T1000 (cell line): ENCODE results near the gene OOSP4A.

Experiments
- DNase-seq: peaks from one replicate; lab custom pipeline; 2025; ENCODE audit warnings: mixed read lengths; lab: John Stamatoyannopoulos, UW

The OOSP4A gene

GRCh38 chr11:59963733-59964132 is at the start of gene OOSP4A:
TSS of gene OOSP4A (plus strand) at chr11:59964033. CDS start at chr11:59964033, 0 bp downstream.
- DNase-seq, result no peak

GRCh38 chr11:59918480-59918879 is 45.4 kb upstream of the OOSP4A start:
- no peak for DNase-seq

- no peak for DNase-seq
These were observed 44.7 kb upstream of the OOSP4A start for GRCh38 chr11:59918987-59919589.

GRCh38 chr11:59923813-59924212 is 40.0 kb upstream of the OOSP4A start:
- DNase-seq, result no peak

- DNase-seq, result no peak
These were observed 32.1 kb upstream of the OOSP4A start for GRCh38 chr11:59931688-59932087.

- DNase-seq, result no peak
These were observed 25.7 kb upstream of the OOSP4A start, which contains the start of gene OOSP1 for GRCh38 chr11:59938132-59938531. TSS of gene OOSP1 (plus strand) at chr11:59938432. CDS start at chr11:59938455, 23 bp downstream.

- DNase-seq, result no peak
These were observed 25.1 kb upstream of the OOSP4A start for GRCh38 chr11:59938718-59939117.

GRCh38 chr11:59939482-59939881 is 24.4 kb upstream of the OOSP4A start:
- no peak for DNase-seq

GRCh38 chr11:59941091-59941490 is 22.7 kb upstream of the OOSP4A start:
- DNase-seq, result no peak

GRCh38 chr11:59943997-59944714 is 19.7 kb upstream of the OOSP4A start:
- no peak for DNase-seq

- no peak for DNase-seq
These were observed 19.1 kb upstream of the OOSP4A start for GRCh38 chr11:59944720-59945119.

- no peak for DNase-seq
These were observed 10.2 kb upstream of the OOSP4A start for GRCh38 chr11:59953463-59954218.

GRCh38 chr11:59954219-59954847 is 9.5 kb upstream of the OOSP4A start:
- DNase-seq, result no peak

GRCh38 chr11:59957094-59957493 is 6.7 kb upstream of the OOSP4A start:
- DNase-seq, result no peak

GRCh38 chr11:59960502-59961381 is 3.1 kb upstream of the OOSP4A start:
- DNase-seq, result no peak

- no peak for DNase-seq
These were observed 1.7 kb upstream of the OOSP4A start for GRCh38 chr11:59962107-59962482.

GRCh38 chr11:59965424-59965823 is 1.6 kb downstream of the OOSP4A start:
- no peak for DNase-seq

GRCh38 chr11:59966201-59966600 is 2.4 kb downstream of the OOSP4A start:
- DNase-seq, result no peak

GRCh38 chr11:59967677-59968394 is 4.0 kb downstream of the OOSP4A start:
- no peak for DNase-seq

- no peak for DNase-seq
These were observed 4.6 kb downstream of the OOSP4A start for GRCh38 chr11:59968395-59968783.

- DNase-seq, result no peak
These were observed 9.3 kb downstream of the OOSP4A start for GRCh38 chr11:59973097-59973496.
